GM18858 (cell line): Measurements from ENCODE around the gene ITGA5.

Experiments
- ATAC-seq: cut with Tn5 transposase; IDR thresholded peaks from one replicate; pipeline ENCODE4 v1.9.1; 2021; ENCODE audit not compliant: unreplicated experiment

The ITGA5 gene

GRCh38 chr12:54373649-54374561 is 45.2 kb downstream of the ITGA5 start:
- ATAC-seq: no peak

- ATAC-seq: no peak
These were observed 46.8 kb downstream of the ITGA5 start for GRCh38 chr12:54372113-54372806.

DNA sequence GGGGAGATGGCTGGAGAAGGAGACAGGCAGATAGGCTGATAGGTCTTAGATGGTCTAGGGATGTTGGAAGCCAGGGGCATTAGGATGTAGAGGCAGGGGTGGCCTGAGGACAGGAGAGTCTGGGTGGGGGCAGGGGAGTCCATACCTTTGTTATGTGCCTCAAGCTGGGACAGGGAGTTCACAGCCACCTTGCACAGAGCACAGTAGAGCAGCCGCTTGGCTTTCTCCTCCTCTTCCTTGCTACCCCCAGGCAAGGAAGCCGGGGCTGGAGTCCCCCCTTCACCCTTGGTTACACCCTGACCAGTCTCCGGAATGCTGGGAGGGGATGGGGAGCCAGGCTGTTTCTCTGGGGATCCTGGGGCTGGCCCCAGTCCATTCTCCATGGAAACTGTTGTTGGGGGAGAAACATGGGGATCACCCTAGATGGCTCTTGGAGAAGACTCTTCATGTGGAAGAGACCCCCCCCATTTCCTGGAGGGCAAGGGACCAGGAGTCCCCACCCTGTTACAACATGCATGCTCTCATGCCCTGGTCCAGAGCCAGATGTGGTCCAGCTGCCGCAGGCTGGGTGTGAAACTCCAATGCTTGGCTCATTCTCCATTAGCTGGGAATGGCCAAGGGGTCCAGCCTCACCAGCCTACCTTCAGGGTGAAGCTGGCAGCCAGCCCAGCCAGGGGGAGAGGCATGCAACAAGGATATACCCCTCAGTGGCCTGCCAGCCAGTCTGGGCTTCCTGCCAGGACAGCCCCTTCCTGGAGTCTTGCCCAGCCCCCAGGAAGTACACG is 47.5 kb downstream of the ITGA5 start:
- no peak for ATAC-seq

DNA sequence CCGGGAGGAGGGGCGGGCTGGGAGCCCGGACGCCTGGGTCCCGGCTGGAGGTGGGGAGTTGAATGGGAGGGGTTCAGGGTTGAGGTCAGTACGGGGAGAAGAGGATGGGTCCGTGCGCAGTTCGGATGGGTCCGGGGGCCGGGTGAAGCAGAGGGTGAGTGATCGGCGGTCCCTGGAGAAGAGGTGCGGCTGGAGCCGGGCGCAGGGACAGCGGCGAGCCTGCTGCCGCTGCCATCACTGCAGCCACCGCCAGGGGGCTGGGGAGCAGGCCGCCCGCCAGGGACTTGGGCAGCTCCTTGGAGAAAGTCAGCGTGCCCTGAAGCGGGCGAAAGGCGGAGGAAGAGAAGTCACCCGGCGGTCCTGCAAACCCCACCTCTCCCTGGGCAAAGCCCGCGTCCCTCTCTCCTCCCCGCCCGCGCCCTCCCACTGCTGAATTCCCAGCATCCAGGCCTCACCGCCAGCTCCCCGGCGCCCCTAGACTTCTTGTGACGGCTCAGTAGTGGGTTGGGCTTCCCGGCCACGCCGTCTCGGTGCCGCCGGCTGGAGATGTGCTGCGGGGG is 48.8 kb downstream of the ITGA5 start:
- ATAC-seq: no peak

DNA sequence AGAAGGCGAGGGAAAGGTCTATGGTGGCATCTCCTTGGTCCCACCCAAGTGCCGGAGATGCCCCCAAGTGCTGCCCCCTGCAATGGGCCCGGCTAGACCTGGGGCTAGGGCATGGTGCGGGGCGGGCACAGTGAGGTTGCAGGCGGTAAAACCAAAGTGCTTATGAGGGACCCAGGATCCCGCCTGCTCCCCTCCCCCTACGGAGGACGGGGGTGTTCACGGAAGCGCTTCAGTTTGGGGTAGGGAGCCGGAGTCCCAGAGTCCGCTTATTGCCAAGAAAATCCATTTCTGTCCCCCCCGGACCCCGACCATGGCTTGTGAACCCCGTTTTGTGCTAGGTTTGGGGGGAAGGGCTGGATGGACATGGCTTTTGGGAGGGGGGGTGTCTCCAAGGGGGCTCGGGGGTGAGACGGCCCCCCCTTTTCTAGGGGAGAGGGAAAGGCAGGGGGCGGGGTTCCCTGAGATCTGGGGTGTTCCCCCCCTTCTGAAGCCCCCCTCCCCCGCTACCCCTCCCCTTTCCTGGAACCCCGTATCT is 49.4 kb downstream of the ITGA5 start:
- ATAC-seq: no peak

DNA sequence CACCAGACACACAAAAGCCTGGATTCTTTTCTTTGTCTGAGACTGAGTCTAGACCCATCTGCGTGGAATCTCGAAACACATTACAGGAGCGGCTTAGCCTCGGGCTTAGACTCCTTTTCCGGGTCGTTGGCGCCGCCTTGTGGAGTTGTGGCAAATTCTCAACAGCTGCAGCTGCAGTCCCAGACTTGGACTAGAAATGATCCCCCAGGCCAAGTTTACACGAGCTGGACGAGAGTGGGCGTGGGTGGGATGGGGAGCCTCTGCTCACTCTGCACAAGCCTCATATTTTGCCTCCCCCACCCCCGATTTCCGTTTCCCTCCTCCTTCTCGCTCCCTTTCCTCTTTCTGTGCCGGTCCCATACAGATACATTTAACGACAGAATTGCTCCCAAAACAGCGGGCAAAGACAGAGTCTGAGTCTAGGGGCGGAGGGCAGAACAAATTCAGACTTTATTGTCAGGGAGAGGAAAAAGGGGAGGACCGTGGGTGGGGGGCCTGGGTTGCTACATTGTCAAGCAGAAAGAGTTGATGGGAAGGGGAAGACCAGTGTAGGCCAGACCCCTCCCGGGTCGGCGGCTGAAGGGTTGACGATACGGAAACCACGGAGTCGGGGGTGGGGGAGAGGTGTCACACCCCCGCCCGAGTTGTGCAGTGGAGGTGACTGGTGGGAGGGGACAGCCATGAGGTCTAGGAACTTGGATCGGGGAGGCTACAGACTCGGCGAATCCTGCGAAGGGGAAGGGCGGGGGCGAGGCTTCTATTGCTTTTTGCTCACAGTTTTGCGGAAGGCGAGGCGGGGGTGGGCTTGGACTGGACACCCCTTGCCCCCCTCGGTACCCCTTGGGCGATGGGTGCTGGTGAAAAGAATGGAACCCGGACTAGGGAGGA is 50.1 kb downstream of the ITGA5 start:
- ATAC-seq: peak; percentile 66

GRCh38 chr12:54368025-54368708 is 50.9 kb downstream of the ITGA5 start:
- ATAC-seq: peak; percentile 14

GRCh38 chr12:54364413-54364812 is 54.7 kb downstream of the ITGA5 start, which contains the start of gene GPR84:
Gene GPR84, minus strand, starts transcription at chr12:54364486. Its CDS starts 635 bp downstream, at chr12:54363851.
- no peak for ATAC-seq

DNA sequence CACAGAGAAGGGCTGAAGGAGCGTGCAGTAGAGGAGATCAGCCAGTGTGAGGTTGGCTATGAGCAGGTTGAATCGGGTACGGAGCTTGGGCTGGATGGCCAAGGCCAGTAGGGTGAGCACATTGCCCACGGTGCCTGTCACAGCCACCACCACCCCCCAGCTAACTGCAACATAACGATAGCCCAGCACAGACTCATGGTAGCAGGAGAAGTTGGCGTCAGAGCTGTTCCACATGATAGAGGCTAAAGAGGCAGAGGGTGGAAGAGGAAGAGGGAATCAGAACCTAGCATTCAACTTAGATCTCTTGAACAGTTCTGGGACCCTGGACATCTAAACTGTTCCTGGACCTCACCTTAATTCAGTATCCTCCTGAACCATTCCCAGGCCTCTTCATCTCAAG is 55.4 kb downstream of the ITGA5 start:
- no peak for ATAC-seq

GRCh38 chr12:54363047-54363446 is 56.0 kb downstream of the ITGA5 start:
- ATAC-seq: no peak

- ATAC-seq: no peak
These were observed 58.2 kb downstream of the ITGA5 start for GRCh38 chr12:54360717-54361456.

GRCh38 chr12:54359762-54360351 is 59.2 kb downstream of the ITGA5 start:
- no peak for ATAC-seq

- ATAC-seq: peak; percentile 97
These were observed 59.9 kb downstream of the ITGA5 start for GRCh38 chr12:54358945-54359761.

- no peak for ATAC-seq
These were observed 60.7 kb downstream of the ITGA5 start for GRCh38 chr12:54358191-54358944.

- no peak for ATAC-seq
These were observed 61.4 kb downstream of the ITGA5 start for GRCh38 chr12:54357506-54358190.

- no peak for ATAC-seq
These were observed 62.1 kb downstream of the ITGA5 start for GRCh38 chr12:54356951-54357356.
